HG02870 (cell line): ENCODE data around the gene RAD1.
"Not testable (repeated sequence)": the region's sequence is repeated elsewhere in the genome, so short reads cannot be mapped to it uniquely, and the experiment has no call there.

Experiments used
- ATAC-seq: cut with Tn5 transposase; IDR thresholded peaks from one replicate; pipeline ENCODE4 v1.9.1; 2021; ENCODE audit warnings: mild to moderate bottlenecking, moderate library complexity; ENCODE audit not compliant: unreplicated experiment

RAD1 gene

GRCh38 chr5:34915139-34915855 lies at the start of gene RAD1, which contains the start of gene BRIX1:
RAD1 (minus strand) TSS chr5:34915504; CDS start chr5:34914892, 612 bp downstream.
BRIX1 (plus strand) TSS chr5:34915711; CDS start chr5:34915739, 28 bp downstream.
- peak; percentile 98 for ATAC-seq

GRCh38 chr5:34959323-34959722 lies 44.0 kb upstream of the RAD1 start:
- peak; percentile 96 for ATAC-seq

GRCh38 chr5:34957857-34958690 lies 42.8 kb upstream of the RAD1 start:
- ATAC-seq, result peak; percentile 25

GRCh38 chr5:34957321-34957720 lies 42.0 kb upstream of the RAD1 start:
- no peak for ATAC-seq

GRCh38 chr5:34944460-34945047 lies 29.2 kb upstream of the RAD1 start:
- ATAC-seq, result no peak

- no peak for ATAC-seq
These were observed 28.7 kb upstream of the RAD1 start for GRCh38 chr5:34944044-34944443.

GRCh38 chr5:34941936-34942335 lies 26.6 kb upstream of the RAD1 start:
- ATAC-seq, result no peak

- ATAC-seq, result no peak
These were observed 17.6 kb upstream of the RAD1 start for GRCh38 chr5:34932947-34933346.

- no peak for ATAC-seq
These were observed 15.6 kb upstream of the RAD1 start for GRCh38 chr5:34930870-34931269.

- no peak for ATAC-seq
These were observed 15.1 kb upstream of the RAD1 start for GRCh38 chr5:34930462-34930844.

- peak; percentile 70 for ATAC-seq
These were observed 14.6 kb upstream of the RAD1 start for GRCh38 chr5:34929720-34930461.

GRCh38 chr5:34929134-34929719 lies 13.9 kb upstream of the RAD1 start, which contains the start of gene DNAJC21:
DNAJC21 (plus strand) TSS chr5:34929559; CDS start chr5:34929820, 261 bp downstream.
- peak; percentile 84 for ATAC-seq

- ATAC-seq, result no peak
These were observed 13.0 kb upstream of the RAD1 start for GRCh38 chr5:34928267-34928666.

GRCh38 chr5:34927785-34928184 lies 12.5 kb upstream of the RAD1 start:
- ATAC-seq, result no peak

- ATAC-seq, result no peak
These were observed 11.1 kb upstream of the RAD1 start for GRCh38 chr5:34926318-34926888.

- ATAC-seq, result no peak
These were observed 9.1 kb upstream of the RAD1 start for GRCh38 chr5:34924462-34924765.

GRCh38 chr5:34923694-34924461 lies 8.6 kb upstream of the RAD1 start:
- peak; percentile 82 for ATAC-seq

- ATAC-seq, result not testable (repeated sequence)
These were observed 8.0 kb upstream of the RAD1 start for GRCh38 chr5:34923256-34923655.

- ATAC-seq, result no peak
These were observed 3.8 kb upstream of the RAD1 start for GRCh38 chr5:34919077-34919476.

GRCh38 chr5:34918025-34918424 lies 2.7 kb upstream of the RAD1 start:
- ATAC-seq, result no peak
